8988T (cell line): ENCODE data around the gene HS6ST3.
A peak's percentile ranks its signal among the peaks of the same experiment; 100 is the strongest.

Experiments
- DNase-seq: peaks from one replicate; pipeline ENCODE4 v3.0.0; 2011

HS6ST3 gene

DNA sequence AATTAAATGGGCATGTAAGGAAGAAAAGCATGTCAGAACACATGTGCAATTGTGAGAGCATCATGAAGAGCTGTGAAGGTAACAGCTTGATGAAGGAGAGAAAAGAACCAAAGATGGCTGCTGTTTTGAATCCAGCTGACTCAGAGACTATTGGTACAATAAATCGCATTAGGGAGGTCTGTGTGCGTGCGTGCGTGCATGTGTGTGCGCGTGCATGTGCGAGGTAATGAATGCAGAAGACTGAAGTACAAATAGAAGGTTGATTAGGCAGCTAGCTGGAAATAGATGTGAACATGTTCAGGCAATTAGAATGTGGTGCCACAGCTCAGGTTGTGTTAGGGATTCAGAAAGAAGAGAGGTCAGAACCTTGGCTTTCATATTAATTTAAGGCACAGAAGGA lies 463.9 kb downstream of the HS6ST3 start:
- DNase-seq: no peak

DNA sequence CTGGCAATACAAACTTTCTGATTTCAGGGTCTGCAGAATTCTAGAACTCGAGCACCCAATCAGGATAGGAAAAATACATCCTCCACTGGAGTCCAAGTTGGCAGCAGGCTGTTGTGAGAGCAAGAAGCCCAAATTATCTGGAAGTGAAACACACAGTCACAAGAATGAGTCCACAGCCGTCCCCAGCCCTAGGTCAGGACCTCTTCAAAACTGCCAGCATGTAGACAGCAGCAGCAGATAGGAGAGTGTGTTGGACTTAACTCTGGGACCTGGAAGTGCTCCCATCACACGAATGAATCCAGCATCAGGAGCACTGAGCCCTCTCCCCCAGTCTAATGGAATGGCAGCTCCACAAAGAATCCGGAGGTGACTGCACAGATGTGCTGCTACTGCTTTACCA lies 483.7 kb downstream of the HS6ST3 start:
- no peak for DNase-seq

GRCh38 chr13:96575423-96576320 lies 485.8 kb downstream of the HS6ST3 start:
- no peak for DNase-seq

DNA sequence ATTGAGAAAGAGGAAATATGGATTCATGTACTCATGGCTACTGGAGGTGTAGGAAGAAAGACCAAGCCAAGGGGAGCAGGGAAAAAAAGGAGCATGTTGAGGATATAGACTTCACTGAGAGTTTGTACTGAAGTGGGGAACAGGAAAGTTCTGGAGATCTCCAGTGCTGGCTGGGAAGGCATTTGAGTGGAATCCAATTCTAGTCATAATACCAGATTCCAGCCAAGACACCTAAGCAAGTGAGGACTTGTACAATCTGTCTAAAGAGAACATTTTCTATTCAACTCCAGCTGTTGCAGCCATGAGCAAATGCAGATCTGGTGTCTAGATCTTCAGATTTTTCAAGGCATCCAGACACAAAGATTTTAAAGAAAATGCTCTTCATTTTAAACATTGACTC lies 491.8 kb downstream of the HS6ST3 start:
- no peak for DNase-seq

DNA sequence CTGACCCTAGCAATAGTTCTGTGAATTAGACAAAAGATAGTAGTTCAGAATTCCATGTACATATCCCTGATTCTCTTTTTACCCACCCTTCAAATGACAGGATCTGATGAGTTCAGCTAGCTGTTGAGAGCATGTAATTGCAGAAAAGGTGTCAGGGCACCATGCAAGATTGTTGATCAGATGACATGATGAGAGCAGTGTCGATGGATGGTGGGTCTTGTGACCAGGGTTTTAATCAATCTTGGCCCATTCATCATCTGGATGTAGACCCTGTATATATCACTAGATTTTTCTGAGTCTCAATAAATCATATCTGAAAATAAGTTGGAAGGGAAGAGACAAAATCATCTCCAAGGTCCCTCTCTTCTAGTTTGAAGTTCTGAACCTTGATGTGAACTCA lies 525.3 kb downstream of the HS6ST3 start:
- no peak for DNase-seq

- DNase-seq: no peak
Measured at GRCh38 chr13:96617528-96617927, 527.6 kb downstream of the HS6ST3 start.

- DNase-seq: no peak
Measured at GRCh38 chr13:96621634-96622183, 531.8 kb downstream of the HS6ST3 start.

- DNase-seq: no peak
Measured at GRCh38 chr13:96629331-96629730, 539.4 kb downstream of the HS6ST3 start.

DNA sequence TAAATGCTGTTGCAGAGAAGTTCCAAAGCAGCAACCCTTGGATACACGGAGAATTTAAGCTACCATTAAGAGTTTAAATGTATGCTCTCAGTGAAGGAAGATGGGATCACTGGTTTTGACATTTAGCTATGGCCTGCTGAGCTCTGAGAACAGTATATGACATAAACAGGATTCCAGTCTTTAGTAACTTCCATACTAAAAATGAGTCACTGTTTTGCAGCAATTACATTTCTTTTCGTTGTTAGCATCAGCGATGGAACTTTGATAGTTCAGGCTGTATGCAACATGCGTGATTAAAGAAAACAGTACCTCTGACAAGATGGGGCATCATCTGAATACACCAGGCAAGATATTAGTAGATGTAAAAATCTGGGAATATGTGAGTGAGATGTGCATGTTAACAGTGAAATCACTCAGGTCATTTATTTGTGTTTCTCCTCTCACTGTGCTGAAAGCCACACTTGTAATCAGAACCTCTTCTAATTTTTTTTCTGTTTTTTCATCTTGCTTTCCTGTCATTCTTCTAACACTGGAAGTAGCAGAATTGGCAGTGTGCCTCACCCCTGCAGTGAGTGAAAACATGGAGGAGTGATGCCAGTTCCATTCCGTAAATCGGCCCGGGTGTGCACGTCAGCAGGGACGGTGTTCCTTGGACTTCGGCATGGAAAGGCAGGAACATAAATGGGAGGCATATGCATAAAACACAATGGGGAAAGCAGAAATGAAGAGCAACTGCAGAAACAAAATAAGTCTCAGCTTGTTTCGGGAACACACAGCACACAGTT lies 542.8 kb downstream of the HS6ST3 start:
- no peak for DNase-seq

DNA sequence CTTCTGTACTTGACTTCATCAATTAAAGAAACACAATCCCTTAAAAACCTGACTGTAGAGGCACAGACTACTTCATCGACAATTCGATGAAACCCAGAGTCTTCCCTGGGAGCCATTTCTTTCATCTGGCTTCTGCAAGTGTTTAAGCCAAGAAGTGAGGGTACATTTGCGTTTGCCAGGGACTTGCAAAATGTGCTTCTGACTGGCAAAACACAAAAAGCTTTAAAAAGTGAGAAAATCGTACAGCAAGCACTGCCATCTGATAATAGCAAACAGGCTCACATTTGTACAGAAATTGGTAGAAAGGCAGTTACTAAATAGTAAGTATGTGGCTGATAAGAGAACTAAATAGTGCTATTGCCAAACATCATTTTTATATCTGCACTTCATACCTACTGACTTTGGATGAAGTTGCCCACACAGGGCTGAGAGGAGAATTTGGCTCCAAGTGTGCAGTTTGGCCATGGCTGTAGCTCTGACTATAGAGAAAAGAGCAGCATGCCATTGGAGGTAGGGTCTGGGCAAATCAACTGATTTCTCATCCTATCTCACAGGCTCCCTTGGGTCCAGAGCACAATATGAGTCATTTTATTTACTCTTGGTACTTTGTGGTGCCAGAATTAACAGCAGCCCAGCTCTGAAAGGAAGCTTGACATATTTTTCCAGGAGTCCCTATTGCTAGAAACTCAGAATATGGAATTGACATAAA lies 546.2 kb downstream of the HS6ST3 start:
- DNase-seq: no peak

GRCh38 chr13:96637039-96637438 lies 547.1 kb downstream of the HS6ST3 start:
- no peak for DNase-seq

DNA sequence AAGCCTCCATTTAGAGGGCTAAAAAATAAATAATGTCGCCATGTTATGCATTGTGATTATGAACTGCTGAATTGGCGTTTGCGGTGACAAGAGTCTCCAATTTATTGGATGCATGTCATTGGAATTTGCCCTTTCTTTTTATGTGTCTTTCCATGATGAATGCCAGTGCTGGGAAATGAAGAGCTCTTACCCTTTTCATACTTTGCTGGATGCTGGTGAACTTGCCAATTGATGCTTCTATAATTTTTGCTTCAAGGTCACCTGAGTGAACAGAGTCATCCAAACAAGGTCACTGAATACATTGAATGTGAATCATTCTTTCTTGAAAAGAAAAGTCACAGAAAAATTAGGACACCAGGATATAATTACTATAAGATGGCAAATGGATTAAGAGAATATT lies 556.2 kb downstream of the HS6ST3 start:
- DNase-seq: no peak

DNA sequence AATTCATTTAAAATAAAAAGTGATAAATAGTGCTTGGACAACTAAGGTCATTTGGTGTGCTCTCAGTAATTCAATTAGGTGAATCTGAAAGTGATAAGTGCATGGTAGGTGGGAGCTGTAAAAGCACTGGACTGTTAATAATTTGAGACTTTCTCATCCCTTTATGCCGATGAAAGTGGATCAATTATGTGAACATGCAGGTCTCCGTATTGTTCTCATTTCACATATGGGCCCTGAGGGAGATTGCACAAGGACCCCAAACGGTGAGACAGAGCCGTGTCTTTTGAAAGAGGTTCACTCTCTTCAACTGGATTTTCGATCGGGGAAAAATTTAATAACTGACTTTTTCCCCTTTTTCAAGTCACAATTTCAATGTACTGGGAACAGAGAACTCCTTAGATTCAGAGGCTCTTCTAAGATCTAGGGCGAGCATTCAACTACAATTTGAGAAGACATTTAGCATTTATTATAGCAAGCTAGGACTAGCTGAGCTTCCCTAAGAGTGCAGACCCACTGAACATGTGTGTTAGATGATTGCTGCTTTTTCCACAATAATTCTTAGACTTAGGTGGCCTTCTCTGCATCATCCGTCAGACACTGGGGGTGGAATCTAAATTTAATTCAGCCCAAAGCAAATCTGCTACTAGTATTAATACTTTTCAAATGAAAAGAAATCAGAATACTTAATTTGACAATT lies 556.8 kb downstream of the HS6ST3 start:
- DNase-seq: no peak

GRCh38 chr13:96650301-96650886 lies 560.5 kb downstream of the HS6ST3 start:
- no peak for DNase-seq

GRCh38 chr13:96651598-96651997 lies 561.7 kb downstream of the HS6ST3 start:
- DNase-seq: no peak

- DNase-seq: no peak
Measured at GRCh38 chr13:96652506-96652905, 562.6 kb downstream of the HS6ST3 start.

DNA sequence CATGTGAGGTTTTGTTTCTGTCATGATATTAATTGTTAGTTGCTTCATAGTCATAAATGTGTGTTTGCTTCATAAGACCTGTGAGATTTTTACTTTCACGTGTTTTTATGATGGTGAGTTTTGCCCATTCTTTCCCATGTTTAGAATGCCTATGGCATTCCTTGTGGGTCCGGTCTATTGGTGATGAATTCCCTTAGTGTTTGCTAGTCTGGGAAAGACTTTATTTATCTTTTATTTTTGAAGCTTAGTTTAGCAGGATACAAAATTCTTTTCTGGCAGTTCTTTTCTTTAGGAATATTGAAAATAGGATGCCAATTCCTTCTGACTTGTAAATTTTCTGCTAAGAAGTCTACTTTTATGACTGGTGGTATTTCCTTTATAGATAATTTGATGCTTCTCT lies 571.7 kb downstream of the HS6ST3 start:
- DNase-seq: no peak

DNA sequence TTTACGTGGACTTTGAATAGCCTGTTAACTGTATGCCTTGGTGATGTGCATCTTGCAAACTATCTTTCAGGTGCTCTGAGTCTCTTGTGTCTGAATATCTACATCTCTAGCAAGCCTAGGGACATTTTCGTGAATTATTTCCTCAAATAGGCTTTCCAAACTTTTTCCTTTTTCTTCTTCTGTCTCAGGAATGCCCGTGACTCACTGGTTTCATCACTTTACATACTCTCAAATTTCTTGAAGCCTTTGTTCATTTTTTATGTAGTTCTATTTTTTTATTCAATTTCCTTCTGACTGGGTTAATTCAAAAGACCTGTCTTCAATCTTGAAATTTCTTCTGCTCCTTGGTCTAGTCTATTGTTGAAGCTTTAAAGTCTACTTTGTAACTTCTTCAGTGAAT lies 572.1 kb downstream of the HS6ST3 start:
- DNase-seq: no peak

DNA sequence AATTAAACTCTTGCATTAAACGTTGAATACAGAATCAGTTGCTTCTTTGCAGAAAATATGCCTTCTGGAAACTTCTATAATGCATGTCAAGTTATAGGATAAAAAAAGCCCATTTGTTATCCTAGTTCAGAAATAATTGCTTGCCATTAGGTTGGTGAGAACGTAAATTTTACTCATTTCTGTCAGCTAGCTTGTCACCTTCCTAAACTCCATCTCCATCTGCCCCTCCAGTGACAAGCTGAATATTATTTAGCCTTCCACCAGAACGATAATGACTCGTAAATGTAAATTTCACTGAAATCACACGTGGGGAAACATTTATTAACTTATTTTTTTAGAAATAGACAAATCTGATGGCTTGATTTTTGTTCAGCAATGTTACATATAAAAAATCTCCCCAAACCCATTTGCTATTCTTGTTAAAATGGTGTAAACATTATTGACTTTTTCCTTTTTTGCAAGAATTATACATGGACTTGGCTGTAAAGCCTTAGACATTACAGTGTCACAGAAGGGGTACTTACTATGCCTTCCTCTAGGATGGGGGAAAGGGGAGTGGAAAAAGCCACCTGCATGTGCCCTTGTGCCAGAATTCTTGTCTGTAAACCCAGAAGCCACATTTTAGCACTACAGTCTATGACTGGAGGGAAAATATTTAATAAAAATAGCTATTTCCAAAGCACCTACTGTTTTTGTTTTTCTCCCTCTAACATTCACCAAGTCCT lies 577.5 kb downstream of the HS6ST3 start:
- no peak for DNase-seq

DNA sequence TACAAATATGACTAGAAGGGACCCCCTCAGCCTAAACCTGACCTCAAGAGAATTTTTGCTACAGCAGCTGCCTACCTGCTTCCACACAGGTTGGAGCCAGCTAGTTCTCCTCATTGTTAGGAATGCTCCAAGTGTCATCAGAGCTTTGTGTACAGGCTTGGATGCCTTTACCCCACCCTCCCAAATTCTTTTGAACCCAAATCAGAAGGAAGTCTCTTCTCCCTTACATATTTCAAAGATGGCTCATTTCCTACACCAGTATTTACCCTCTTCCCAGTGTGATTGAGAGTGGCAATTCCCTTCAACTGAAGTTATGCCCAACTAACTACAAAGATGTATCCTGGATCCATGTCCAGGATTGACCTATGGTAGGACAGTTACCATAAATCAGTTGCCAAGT lies 581.2 kb downstream of the HS6ST3 start:
- DNase-seq: peak; percentile 13

DNA sequence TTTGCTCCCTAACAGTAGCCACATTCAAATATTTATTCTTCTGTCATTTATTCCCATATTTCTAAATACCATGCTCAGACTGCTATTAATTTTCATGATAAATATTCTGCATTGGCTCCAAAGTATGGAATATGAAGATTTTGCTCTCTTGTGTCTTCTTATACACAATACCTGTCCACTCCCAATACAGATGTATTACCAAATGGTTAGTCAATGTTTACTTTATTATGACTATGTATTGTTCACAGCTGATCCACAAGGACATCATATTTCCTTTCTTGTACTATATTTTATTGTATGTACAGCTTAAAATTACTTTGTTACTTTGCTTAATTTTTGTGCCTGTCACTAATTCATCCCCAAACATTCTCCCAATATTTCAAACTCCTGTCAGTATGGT lies 582.1 kb downstream of the HS6ST3 start:
- no peak for DNase-seq

DNA sequence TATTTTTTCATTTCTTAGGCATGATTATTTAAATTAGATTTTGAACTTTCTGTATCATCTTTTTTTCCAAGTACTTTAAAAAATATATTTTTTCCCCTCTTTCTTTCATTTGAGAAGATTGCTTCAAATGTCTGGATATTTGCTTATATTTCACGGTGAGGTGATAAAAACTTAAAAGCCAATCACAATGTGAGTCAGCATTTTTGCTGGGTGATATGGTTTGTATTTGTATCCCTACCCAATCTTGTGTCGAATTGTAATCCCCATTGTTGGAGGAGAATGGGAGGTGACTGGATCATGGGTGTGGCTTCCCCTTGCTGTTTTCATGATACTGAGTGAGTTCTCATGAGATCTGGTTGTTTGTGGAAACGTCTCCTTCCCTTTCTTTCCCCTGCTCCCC lies 583.9 kb downstream of the HS6ST3 start:
- DNase-seq: no peak
